Measurements from ENCODE around the gene DENND1B.
"Not testable (repeated sequence)": the region's sequence is repeated elsewhere in the genome, so short reads cannot be mapped to it uniquely, and the experiment has no call there.

Gene DENND1B

DNA sequence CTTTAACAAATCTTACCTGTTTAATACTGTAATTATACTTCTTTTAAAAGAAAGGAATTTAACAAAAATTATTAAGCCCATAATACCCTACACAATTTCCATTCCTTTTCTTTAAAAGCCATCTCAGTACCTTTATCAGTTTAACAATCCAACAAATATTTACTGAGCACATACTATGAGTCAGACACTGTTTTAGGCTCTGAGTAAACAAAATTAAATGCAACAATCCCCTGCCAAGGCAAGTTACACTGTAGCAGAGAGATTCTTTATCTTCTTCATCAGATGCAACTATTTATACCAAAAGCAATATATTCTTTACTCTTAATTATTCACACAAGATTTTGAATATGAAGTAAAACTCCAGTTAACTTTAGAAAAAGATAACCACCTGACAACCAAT is 12.0 kb downstream of the DENND1B start:
- H3K4me2 ChIP-seq (ENCODE audit: insufficient read depth, low read length): no peak overlapping the region
- H3K4me1 ChIP-seq (ENCODE audit: insufficient read depth, low read length): peaks cover 87% of the 10 kb centered on the region
- no peak overlapping the region; the same call in 1 of the 2 replicates for H3K9ac ChIP-seq (ENCODE audit: low read depth, low read length)
- DNase-seq: no peak
- peaks cover 87% of the 10 kb centered on the region for H3K79me2 ChIP-seq (ENCODE audit: insufficient read depth, low read length)
- no peak overlapping the region for H2AFZ ChIP-seq (ENCODE audit: low read depth, low read length)
- no peak for TF ChIP-seq EZH2 (IDR thresholded peaks at IDR 0.05; ENCODE audit: borderline replicate concordance, low read depth, low read length, severe bottlenecking)
- TF ChIP-seq, protein P1, sequence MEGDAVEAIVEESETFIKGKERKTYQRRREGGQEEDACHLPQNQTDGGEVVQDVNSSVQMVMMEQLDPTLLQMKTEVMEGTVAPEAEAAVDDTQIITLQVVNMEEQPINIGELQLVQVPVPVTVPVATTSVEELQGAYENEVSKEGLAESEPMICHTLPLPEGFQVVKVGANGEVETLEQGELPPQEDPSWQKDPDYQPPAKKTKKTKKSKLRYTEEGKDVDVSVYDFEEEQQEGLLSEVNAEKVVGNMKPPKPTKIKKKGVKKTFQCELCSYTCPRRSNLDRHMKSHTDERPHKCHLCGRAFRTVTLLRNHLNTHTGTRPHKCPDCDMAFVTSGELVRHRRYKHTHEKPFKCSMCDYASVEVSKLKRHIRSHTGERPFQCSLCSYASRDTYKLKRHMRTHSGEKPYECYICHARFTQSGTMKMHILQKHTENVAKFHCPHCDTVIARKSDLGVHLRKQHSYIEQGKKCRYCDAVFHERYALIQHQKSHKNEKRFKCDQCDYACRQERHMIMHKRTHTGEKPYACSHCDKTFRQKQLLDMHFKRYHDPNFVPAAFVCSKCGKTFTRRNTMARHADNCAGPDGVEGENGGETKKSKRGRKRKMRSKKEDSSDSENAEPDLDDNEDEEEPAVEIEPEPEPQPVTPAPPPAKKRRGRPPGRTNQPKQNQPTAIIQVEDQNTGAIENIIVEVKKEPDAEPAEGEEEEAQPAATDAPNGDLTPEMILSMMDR (IDR thresholded peaks at IDR 0.05; ENCODE audit: borderline replicate concordance, extremely low read depth, low read length, poor library complexity, severe bottlenecking): no peak
- no peak overlapping the region for H3K4me3 ChIP-seq (ENCODE audit: low read depth in 1 of 2, low read length in 2 of 2)
- ATAC-seq (ENCODE audit: insufficient read depth, low read depth): no peak
- H3K27me3 ChIP-seq (ENCODE audit: insufficient read depth, low read length, poor library complexity): no peaks in the 10 kb centered on the region
- no peaks in the 10 kb centered on the region for H3K9me3 ChIP-seq (ENCODE audit: insufficient read depth, low read length, severe bottlenecking)
- no peaks in the 10 kb centered on the region for H4K20me1 ChIP-seq (ENCODE audit: insufficient read depth, low read length)
- H3K27ac ChIP-seq (ENCODE audit: low read length): peak overlapping the region; percentile 69
- peaks cover 15% of the 10 kb centered on the region; the same call in 1 of the 2 replicates for H3K36me3 ChIP-seq (ENCODE audit: insufficient read depth, low read length)

DNA sequence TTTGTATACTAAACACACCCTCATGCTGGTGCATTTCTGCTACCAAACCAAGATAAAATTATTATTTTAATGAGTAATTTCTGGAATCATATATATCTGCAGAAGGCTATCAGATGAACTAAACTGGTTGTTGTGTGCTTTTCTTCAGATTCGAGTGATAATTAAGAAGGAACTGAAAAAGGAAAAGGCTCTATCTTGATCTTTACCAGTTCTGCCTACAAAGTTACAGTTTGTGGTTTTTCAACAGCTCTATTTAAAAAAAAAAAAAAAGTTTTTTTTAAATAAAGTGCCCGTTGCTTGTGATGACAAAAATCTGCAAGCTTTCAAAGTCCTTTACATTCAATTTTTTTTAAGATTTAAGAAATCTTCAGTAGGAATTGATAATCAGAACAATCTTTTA is 13.6 kb downstream of the DENND1B start:
- Histone ChIP-seq H3K27me3 (ENCODE audit: insufficient read depth, low read length, poor library complexity) (no peaks in the 10 kb centered on the region), H3K4me2 (ENCODE audit: insufficient read depth, low read length) (peak overlapping the region; percentile 48), H3K27ac (ENCODE audit: low read length) (peak overlapping the region; percentile 96), H3K79me2 (ENCODE audit: insufficient read depth, low read length) (peaks cover 86% of the 10 kb centered on the region), H3K4me1 (ENCODE audit: insufficient read depth, low read length) (peaks cover 75% of the 10 kb centered on the region), H3K4me3 (ENCODE audit: low read depth in 1 of 2, low read length in 2 of 2) (peak overlapping the region in 1 of 2 experiments; percentile 34; a peak in 2 of 4 replicates), H3K36me3 (ENCODE audit: insufficient read depth, low read length) (peaks cover 14% of the 10 kb centered on the region; the same call in 1 of the 2 replicates), H4K20me1 (ENCODE audit: insufficient read depth, low read length) (no peaks in the 10 kb centered on the region), H3K9me3 (ENCODE audit: insufficient read depth, low read length, severe bottlenecking) (no peaks in the 10 kb centered on the region), H3K9ac (ENCODE audit: low read depth, low read length) (peak overlapping the region; percentile 56), H2AFZ (ENCODE audit: low read depth, low read length) (peak overlapping the region; percentile 67)
- DNase-seq: no peak
- peak; percentile 76 for ATAC-seq (ENCODE audit: insufficient read depth, low read depth)
- TF ChIP-seq EZH2 (IDR thresholded peaks at IDR 0.05; ENCODE audit: borderline replicate concordance, low read depth, low read length, severe bottlenecking): no peak
- TF ChIP-seq, protein P1 (IDR thresholded peaks at IDR 0.05; ENCODE audit: borderline replicate concordance, extremely low read depth, low read length, poor library complexity, severe bottlenecking): no peak

DNA sequence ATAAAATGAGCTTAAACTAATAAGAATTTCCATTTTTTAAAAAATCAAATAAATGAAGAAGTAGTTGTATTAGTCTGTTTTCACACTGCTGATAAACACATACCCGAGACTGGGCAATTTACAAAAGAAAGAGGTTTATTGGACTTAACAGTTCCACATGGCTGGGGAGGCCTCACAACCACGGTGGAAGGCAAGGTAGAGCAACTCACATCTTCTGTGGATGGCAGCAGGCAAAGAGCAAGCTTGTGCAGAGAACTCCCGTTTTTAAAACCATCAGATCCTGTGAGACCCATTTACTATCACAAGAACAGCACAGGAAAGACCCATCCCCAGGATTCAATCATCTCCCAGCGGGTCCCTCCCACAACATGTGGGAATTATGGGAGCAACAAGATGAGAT is 19.7 kb downstream of the DENND1B start:
- not testable (repeated sequence) for H3K4me2 ChIP-seq (ENCODE audit: insufficient read depth, low read length); H3K27ac ChIP-seq (ENCODE audit: low read length); H4K20me1 ChIP-seq (ENCODE audit: insufficient read depth, low read length); DNase-seq; H3K27me3 ChIP-seq (ENCODE audit: insufficient read depth, low read length, poor library complexity); H3K4me3 ChIP-seq (ENCODE audit: low read depth in 1 of 2, low read length in 2 of 2); H2AFZ ChIP-seq (ENCODE audit: low read depth, low read length); H3K9me3 ChIP-seq (ENCODE audit: insufficient read depth, low read length, severe bottlenecking); H3K9ac ChIP-seq (ENCODE audit: low read depth, low read length)
- Histone ChIP-seq H3K36me3 (ENCODE audit: insufficient read depth, low read length) (peaks cover 19% of the 10 kb centered on the region), H3K79me2 (ENCODE audit: insufficient read depth, low read length) (peaks cover 91% of the 10 kb centered on the region), H3K4me1 (ENCODE audit: insufficient read depth, low read length) (peaks cover 36% of the 10 kb centered on the region)
- ATAC-seq (ENCODE audit: insufficient read depth, low read depth): peak; percentile 29; the same call in 1 of the 3 replicates

DNA sequence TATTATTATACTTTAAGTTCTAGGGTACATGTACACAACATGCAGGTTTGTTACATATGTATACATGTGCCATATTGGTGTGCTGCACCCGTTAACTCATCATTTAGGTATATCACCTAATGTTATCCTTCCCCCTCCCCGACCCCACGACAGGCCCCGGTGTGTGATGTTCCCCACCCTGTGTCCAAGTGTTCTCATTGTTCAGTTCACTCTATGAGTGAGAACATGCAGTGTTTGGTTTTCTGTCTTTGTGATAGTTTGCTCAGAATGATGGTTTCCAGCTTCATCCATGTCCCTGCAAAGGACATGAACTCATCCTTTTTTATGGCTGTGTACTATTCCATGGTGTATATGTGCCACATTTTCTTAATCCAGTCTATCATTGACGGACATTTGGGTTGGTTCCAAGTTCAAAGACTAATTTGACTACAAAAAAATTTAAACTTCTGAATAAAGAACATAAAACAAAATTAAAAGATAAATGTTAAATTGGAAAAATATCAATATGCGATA is 22.6 kb downstream of the DENND1B start:
- ATAC-seq (ENCODE audit: insufficient read depth, low read depth); H3K27me3 ChIP-seq (ENCODE audit: insufficient read depth, low read length, poor library complexity); H3K27ac ChIP-seq (ENCODE audit: low read length); H4K20me1 ChIP-seq (ENCODE audit: insufficient read depth, low read length); H3K9ac ChIP-seq (ENCODE audit: low read depth, low read length); H2AFZ ChIP-seq (ENCODE audit: low read depth, low read length); H3K4me3 ChIP-seq (ENCODE audit: low read depth in 1 of 2, low read length in 2 of 2); H3K4me2 ChIP-seq (ENCODE audit: insufficient read depth, low read length); DNase-seq; H3K9me3 ChIP-seq (ENCODE audit: insufficient read depth, low read length, severe bottlenecking): not testable (repeated sequence)
- Histone ChIP-seq H3K36me3 (ENCODE audit: insufficient read depth, low read length) (peaks cover 16% of the 10 kb centered on the region), H3K4me1 (ENCODE audit: insufficient read depth, low read length) (peaks cover 34% of the 10 kb centered on the region), H3K79me2 (ENCODE audit: insufficient read depth, low read length) (peaks cover 91% of the 10 kb centered on the region)
